ENCODE measurements around the gene ADAMTS4. TPM values are rescaled to one million over a fixed set of nuclear protein-coding genes. Genes with fewer than 3 reads are reported as not detected.

The ADAMTS4 gene
- total and polyA plus RNA-seq, 2 donors (not counting 1 experiment from before 2014, with no cell fraction given), result 0.10 TPM; not detected in 1

DNA sequence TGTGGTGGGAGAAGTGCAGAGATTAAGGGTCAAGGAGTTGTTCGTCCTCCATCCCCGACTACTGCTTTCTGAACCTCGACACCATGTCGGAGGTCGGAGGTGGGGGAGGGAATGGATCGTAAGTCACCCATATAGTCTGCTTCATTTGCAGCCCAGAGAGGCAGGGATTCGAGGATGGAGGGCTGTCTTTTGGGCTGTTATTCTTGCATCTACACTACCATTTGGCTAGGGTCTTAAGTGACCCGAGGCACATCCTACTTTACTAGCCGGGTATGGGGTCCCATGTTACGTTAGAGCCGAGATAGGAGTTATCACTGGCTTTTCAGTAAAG, 39.0 kb downstream of the ADAMTS4 start:
- H3K79me2 ChIP-seq (ENCODE audit: control insufficient read depth, insufficient read depth, low read length), result peaks cover 31% of the 10 kb centered on the region
- TF ChIP-seq, protein P1, sequence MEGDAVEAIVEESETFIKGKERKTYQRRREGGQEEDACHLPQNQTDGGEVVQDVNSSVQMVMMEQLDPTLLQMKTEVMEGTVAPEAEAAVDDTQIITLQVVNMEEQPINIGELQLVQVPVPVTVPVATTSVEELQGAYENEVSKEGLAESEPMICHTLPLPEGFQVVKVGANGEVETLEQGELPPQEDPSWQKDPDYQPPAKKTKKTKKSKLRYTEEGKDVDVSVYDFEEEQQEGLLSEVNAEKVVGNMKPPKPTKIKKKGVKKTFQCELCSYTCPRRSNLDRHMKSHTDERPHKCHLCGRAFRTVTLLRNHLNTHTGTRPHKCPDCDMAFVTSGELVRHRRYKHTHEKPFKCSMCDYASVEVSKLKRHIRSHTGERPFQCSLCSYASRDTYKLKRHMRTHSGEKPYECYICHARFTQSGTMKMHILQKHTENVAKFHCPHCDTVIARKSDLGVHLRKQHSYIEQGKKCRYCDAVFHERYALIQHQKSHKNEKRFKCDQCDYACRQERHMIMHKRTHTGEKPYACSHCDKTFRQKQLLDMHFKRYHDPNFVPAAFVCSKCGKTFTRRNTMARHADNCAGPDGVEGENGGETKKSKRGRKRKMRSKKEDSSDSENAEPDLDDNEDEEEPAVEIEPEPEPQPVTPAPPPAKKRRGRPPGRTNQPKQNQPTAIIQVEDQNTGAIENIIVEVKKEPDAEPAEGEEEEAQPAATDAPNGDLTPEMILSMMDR (IDR thresholded peaks at IDR 0.05), result no peak
- TF ChIP-seq EZH2 (IDR thresholded peaks at IDR 0.05; ENCODE audit: borderline replicate concordance, insufficient read depth, low read depth, low read length, poor library complexity, severe bottlenecking), result no peak
- peaks cover 0 to 3% (median 0%) of the 10 kb centered on the region in 3 donors for H3K9me3 ChIP-seq (ENCODE audit: control extremely low read depth in 1 of 3, control insufficient read depth in 2 of 3, insufficient read depth in 1 of 3, low read length in 2 of 3)
- ChIA-PET POLR2A (no interaction called here), CTCF (no interaction called here)
- intact Hi-C loops (cut with micrococcal nuclease), result loop anchor here (1.0 to 10.0 kb wide), 4 partner anchors 17 to 815 kb away; partner anchors contain the start of genes B4GALT3, COPA, DEDD and NCSTN
- peak overlapping the region; percentile 93 for H3K27ac Mint-ChIP-seq
- H2AFZ ChIP-seq (ENCODE audit: insufficient read depth, low read depth, low read length, poor library complexity, severe bottlenecking), result peak overlapping the region; percentile 90
- peak overlapping the region; percentile 69 to 92 (median 85) for H3K4me3 ChIP-seq (ENCODE audit: control extremely low read depth in 1 of 5, extremely low read depth in 1 of 5, insufficient read depth in 1 of 5, low read depth in 2 of 5, low read length in 4 of 5)
- peaks cover 55% of the 10 kb centered on the region for H3K4me1 Mint-ChIP-seq
- H3K4me1 ChIP-seq (ENCODE audit: control insufficient read depth in 2 of 2, insufficient read depth in 2 of 2, low read length in 2 of 2), result peaks cover 25 to 28% of the 10 kb centered on the region in 2 donors
- peak overlapping the region; percentile 92 for H3K4me3 Mint-ChIP-seq
- H4K20me1 ChIP-seq (ENCODE audit: control insufficient read depth, insufficient read depth, low read length, poor library complexity, severe bottlenecking), result no peaks in the 10 kb centered on the region
- peaks cover 0 to 42% of the 10 kb centered on the region in 2 experiments for H3K36me3 ChIP-seq (replicated peaks in 1 of 2; ENCODE audit: control extremely low read depth in 1 of 2, control insufficient read depth in 1 of 2, extremely low read depth in 1 of 2, insufficient read depth in 2 of 2, low read length in 1 of 2)
- no peak for DNase-seq
- H3K9me3 Mint-ChIP-seq (ENCODE audit: insufficient read depth), result no peaks in the 10 kb centered on the region
- ATAC-seq (ENCODE audit: low read depth), result no peak
- no peaks in the 10 kb centered on the region for H3K27me3 Mint-ChIP-seq
- no peaks in the 10 kb centered on the region for H3K27me3 ChIP-seq (replicated peaks in 1 of 4; ENCODE audit: control extremely low read depth in 1 of 4, control insufficient read depth in 3 of 4, insufficient read depth in 4 of 4, low read length in 3 of 4)
- WGBS (ENCODE audit: insufficient coverage), result 0% methylated on average over 7 of the region's 11 CpGs
- H3K4me2 ChIP-seq (replicated peaks; ENCODE audit: low read depth, low read length, poor library complexity, severe bottlenecking), result peak overlapping the region; percentile 80
- peak overlapping the region; percentile 88 for H3K9ac ChIP-seq (ENCODE audit: low read length)
- peak overlapping the region; percentile 74 to 76 for H3K27ac ChIP-seq (ENCODE audit: low read length in 2 of 2)

DNA sequence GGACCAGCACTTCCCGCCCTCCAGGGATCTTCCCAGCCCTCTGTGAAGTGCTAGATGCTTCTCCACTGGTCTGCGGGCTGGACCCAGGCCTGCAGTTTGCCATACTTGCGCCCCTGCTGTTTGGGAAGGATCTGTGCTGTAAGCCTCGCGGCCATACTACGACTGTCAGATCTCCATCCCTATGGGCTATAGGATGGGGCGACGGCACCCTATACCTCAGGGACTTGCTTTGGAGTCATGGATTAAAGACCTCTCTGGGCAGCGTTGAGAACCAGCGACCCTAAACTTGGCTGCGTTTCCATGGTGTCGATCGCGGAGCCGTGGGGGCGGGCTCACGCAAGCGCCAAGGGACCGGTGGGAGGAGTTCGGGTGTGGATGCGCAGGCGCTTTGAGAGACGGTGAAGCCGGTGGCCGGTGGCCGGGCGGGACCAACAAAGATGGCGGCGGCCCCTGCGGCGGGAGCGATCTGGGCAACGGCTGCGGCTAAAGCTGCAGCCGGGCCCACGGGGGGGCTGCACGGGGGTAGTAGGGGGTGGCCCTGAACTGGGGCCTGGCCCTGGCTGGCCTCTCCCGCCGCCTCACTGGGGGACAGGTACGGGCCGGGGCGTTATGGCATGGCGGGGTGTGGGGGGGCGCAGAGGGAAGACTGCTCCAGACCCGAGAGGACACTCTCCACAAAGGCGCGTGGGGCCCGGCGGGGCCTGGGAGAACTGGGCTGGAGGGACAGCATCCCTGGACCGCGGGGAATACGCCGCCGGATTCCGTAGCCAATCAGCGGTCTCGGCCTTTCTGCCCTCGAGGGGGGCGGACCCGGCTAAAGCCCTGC, 39.6 kb downstream of the ADAMTS4 start, which contains the start of gene USP21:
Gene USP21 (plus strand): TSS at position 414 of the 826 bp plus-strand sequence. CDS start 1,141 bp downstream, outside the sequence.
- H2AFZ ChIP-seq (ENCODE audit: insufficient read depth, low read depth, low read length, poor library complexity, severe bottlenecking), result peak within 1 kb of the TSS; percentile 90
- peak; percentile 94 for DNase-seq
- 5% methylated on average over 60 of the region's 60 CpGs for WGBS (ENCODE audit: insufficient coverage)
- H3K9me3 Mint-ChIP-seq (ENCODE audit: insufficient read depth), result no peaks in the 10 kb centered on the region
- peak within 1 kb of the TSS; percentile 80 for H3K4me2 ChIP-seq (replicated peaks; ENCODE audit: low read depth, low read length, poor library complexity, severe bottlenecking)
- peak within 1 kb of the TSS; percentile 92 for H3K4me3 Mint-ChIP-seq
- H4K20me1 ChIP-seq (ENCODE audit: control insufficient read depth, insufficient read depth, low read length, poor library complexity, severe bottlenecking), result no peaks in the 10 kb centered on the region
- peak within 1 kb of the TSS; percentile 74 to 76 for H3K27ac ChIP-seq (ENCODE audit: low read length in 2 of 2)
- H3K9ac ChIP-seq (ENCODE audit: low read length), result peak within 1 kb of the TSS; percentile 88
- no peak for TF ChIP-seq EZH2 (IDR thresholded peaks at IDR 0.05; ENCODE audit: borderline replicate concordance, insufficient read depth, low read depth, low read length, poor library complexity, severe bottlenecking)
- TF ChIP-seq, protein P1 (IDR thresholded peaks at IDR 0.05), result no peak
- peak within 1 kb of the TSS; percentile 93 for H3K27ac Mint-ChIP-seq
- peaks cover 31 to 33% of the 10 kb centered on the region in 2 donors for H3K4me1 ChIP-seq (ENCODE audit: control insufficient read depth in 2 of 2, insufficient read depth in 2 of 2, low read length in 2 of 2)
- peak; percentile 96 for ATAC-seq (ENCODE audit: low read depth)
- peaks cover 0 to 3% (median 0%) of the 10 kb centered on the region in 3 donors for H3K9me3 ChIP-seq (ENCODE audit: control extremely low read depth in 1 of 3, control insufficient read depth in 2 of 3, insufficient read depth in 1 of 3, low read length in 2 of 3)
- ChIA-PET CTCF (interaction anchor here (1.0 to 2.0 kb wide), 6 partner anchors 11 to 223 kb away, joined by 3 to 5 read pairs (median 3); no protein-coding TSS in a partner anchor), POLR2A (interaction anchor here (1.0 kb wide), 1 partner anchor 230 kb away, joined by 4 read pairs; no protein-coding TSS in a partner anchor)
- peaks cover 0 to 40% of the 10 kb centered on the region in 2 experiments for H3K36me3 ChIP-seq (replicated peaks in 1 of 2; ENCODE audit: control extremely low read depth in 1 of 2, control insufficient read depth in 1 of 2, extremely low read depth in 1 of 2, insufficient read depth in 2 of 2, low read length in 1 of 2)
- H3K79me2 ChIP-seq (ENCODE audit: control insufficient read depth, insufficient read depth, low read length), result peaks cover 37% of the 10 kb centered on the region
- H3K4me1 Mint-ChIP-seq, result peaks cover 55% of the 10 kb centered on the region
- peak within 1 kb of the TSS; percentile 69 to 92 (median 85) for H3K4me3 ChIP-seq (ENCODE audit: control extremely low read depth in 1 of 5, extremely low read depth in 1 of 5, insufficient read depth in 1 of 5, low read depth in 2 of 5, low read length in 4 of 5)
- H3K27me3 ChIP-seq (replicated peaks in 1 of 4; ENCODE audit: control extremely low read depth in 1 of 4, control insufficient read depth in 3 of 4, insufficient read depth in 4 of 4, low read length in 3 of 4), result no peaks in the 10 kb centered on the region
- no peaks in the 10 kb centered on the region for H3K27me3 Mint-ChIP-seq
- intact Hi-C loops (cut with micrococcal nuclease), result loop anchor here (1.0 to 10.0 kb wide), 4 partner anchors 18 to 814 kb away; partner anchors contain the start of genes B4GALT3, COPA, DEDD and NCSTN

All from B cell (primary cell).